MM.1S (cell line): ENCODE results near the gene CEP128.

ENCODE experiments used
- CTCF ChIP-seq: fragments of 300-600 bp; sonication (generic); IDR thresholded peaks from 2 replicates; pipeline ENCODE4 v1.5.1; 2016; ENCODE audit warnings: antibody characterized with exemption, low read length, mixed read lengths
- EZH2phosphoT487 ChIP-seq: fragments of 300-600 bp; sonication (generic); IDR thresholded peaks from 2 replicates; pipeline ENCODE4 v1.6.1; 2018; ENCODE audit warnings: antibody characterized with exemption, low read length

- no peak for TF ChIP-seq CTCF
- TF ChIP-seq EZH2phosphoT487: no peak
Observed at GRCh38 chr14:80700601-80701000, 240.9 kb downstream of the CEP128 start.
